ENCODE measurements around the gene PDZK1.
"Not testable (repeated sequence)": the region's sequence is repeated elsewhere in the genome, so short reads cannot be mapped to it uniquely, and the experiment has no call there.

PDZK1 gene

DNA sequence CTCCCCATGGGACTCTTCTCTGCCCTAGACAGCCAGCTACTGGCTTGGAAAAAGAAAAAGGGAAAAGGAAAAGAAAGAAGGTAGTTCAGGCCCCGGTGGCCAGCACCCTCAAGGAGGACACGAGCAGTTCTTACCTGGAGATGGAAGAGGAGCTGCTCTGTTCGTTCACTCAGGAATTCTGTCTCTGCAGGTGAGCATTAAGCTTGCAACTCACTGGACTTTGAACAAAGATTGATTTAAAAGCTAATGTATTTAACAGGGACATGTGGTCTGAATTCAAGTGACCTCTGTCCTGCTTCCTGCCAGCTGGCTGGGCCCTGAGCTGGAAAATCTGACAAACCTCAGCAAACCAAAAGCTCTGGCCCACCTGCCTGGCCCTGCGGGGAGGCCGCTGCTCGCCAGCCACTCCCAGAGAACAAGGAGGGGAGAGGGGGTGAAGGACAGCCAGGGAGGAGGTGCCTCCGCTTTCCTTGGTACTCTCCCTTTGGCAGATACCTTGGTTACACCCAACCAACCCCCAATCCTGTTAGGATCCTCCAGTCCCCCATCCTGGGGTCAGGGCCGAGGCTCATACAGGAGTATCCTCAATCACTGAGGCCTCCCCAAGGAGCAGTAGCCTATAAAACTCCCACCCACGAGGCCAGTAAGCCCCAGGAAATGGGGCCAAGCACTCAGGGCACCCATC lies at the start of gene PDZK1:
PDZK1 (minus strand) TSS at position 186 of the 685 bp plus-strand sequence. CDS start 19,347 bp downstream, outside the sequence.
- DNase-seq (ENCODE audit: extremely low read depth in 1 of 2, low read depth in 1 of 2) = no peak

DNA sequence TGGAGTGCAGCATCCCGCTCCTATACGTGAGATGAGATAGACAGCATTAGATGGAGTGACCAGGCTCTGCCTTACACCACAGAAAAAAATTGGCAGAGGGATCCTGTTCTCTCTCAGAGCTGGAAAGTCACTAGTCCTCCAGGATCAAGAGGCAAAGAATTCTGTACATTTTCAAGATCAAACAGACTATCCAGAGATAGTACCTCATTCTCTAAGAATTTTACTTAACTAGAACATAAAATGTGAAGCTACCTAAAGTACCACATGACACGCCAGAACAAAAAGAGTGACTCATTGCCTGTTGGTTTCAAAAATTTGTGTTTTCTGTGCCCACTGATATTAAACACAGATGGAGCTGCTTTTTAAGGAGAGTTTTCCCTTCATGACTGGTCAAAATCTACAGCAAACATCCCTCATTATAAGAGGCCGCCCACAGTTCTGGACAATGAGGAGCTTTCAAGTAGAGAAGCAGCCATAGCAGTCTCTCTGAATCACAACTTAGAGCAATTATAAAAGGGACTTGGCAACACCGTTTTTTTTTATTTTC lies 44.4 kb upstream of the PDZK1 start:
- no peak for DNase-seq (ENCODE audit: extremely low read depth in 1 of 2, low read depth in 1 of 2)

DNA sequence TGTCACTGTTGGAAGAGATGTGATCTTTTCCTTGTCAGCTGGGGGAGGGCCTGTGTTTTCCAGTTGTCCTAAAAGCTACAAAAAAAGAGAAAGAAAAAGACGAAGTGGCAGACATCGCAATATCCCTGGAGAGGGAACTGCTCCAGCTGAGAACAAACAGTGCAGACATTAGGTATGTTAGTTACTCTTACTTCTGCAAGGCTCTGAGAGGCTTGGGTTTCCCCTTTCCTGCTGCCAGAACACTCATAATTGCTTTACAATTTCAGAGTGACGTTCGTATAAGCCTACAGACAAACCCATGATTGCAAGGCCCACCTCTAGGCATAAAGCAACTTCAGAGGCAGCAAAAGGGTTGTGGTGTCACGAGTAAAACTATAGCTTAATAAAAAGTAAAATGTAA lies 43.3 kb upstream of the PDZK1 start:
- no peak for DNase-seq (ENCODE audit: extremely low read depth in 1 of 2, low read depth in 1 of 2)

DNA sequence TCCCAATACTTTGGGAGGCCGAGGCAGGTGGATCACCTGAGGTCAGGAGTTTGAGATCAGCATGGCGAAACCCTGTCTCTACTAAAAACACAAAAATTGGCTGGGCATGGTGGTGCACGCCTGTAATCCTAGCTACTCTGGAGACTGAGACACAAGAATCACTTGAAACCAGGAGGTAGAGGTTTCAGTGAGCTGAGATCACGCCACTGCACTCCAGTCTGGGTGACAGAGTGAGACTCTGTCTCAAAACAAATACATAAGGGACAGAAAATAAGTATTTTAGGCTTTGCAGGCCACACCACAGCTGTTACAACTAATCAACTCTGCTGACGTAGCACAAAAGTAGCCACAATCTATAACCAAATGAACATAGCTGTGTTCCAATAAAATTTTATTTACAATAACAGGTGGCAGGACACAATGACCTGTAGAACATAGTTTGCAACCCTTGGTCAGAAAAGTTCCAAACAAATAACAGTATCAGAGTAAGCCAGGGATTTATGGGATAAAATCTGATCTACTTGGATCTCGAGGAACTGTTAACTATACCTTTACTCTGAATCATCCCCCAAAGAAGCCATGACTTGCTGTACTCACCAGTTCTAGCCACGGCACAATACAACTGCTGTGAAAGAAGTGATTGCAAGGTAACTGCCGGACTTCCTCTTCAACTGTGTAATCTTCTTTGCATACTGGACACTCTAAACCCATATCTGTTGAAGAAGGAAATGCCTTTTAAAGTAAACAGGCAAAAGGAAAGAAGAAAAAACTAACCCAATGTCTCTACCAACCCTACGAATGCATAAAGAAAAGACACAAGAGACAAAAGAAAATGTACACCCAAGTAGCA lies 40.5 kb upstream of the PDZK1 start:
- no peak for DNase-seq (ENCODE audit: extremely low read depth in 1 of 2, low read depth in 1 of 2)

DNA sequence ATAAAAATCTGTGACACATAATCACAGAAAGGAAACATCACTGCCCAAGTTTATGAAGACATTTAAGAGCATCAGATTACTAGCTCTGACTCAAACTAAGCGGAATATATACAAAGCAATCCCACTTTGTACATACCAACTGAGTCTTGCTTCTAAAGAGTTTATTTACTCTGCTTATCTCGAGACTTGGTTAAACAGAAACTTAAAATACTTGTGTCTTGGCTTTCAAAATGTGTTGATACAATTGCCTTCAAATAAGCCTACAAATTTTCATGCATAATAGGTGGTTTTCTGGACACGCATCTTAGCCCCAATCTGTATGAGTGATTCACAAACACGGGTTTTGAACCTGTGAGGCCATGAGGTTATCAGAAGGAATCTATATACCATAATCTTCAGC lies 33.1 kb upstream of the PDZK1 start:
- no peak for DNase-seq (ENCODE audit: extremely low read depth in 1 of 2, low read depth in 1 of 2)

DNA sequence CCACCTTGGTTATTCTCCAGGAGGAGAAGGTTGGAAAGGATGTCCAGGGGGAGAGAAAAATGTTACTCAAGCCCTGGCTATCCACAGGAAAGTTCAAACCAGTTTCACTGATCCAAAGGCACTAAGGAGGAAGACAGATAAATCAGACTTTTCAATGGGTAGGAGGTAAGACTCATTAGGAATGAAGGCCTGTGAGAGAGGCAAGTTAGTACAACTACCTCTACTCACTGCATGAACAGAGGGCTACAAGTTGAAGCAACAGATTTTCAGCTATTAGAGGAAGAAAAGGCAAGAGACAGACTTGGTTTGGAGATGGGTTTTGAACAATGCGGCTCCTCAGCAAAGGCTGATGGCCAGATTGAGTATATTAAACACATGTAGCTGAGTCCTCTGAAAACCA lies 29.0 kb upstream of the PDZK1 start:
- no peak for DNase-seq (ENCODE audit: extremely low read depth in 1 of 2, low read depth in 1 of 2)

DNA sequence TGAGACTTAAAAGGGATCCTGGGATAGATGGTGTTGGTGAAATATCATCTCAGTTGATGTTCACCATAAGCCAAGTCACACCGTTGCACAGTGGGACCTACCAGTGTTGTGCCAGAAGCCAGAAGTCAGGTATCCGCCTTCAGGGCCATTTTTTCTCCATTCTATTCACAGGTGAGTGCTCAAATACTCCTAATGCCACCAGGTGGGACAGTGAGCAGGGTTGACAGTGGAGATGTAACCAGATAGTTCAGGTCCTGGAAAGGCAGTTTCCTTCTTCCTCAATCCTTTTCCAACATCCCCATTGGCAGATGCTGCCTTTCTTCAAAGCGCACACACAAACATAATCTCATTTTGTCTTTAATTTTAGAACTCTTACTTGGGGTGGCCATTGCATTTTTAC lies 23.7 kb upstream of the PDZK1 start:
- no peak for DNase-seq (ENCODE audit: extremely low read depth in 1 of 2, low read depth in 1 of 2)

DNA sequence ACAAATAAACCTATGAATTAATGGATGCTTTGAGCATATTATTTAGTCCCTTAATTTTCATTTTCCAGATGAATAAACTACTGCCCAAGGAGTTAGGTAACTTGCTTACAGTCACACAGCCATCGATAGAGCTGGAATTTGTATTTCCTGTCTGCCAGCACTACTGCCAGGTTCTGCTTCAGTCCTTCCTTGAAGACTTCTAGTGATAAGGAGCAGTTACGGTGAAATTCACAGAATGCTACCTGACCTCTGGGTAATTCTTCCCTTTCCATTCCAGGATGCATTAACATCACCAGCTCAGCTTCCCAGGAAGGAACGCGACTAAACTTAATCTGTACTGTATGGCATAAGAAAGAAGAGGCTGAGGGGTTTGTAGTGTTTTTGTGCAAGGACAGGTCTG lies 23.3 kb upstream of the PDZK1 start:
- no peak for DNase-seq (ENCODE audit: extremely low read depth in 1 of 2, low read depth in 1 of 2)

DNA sequence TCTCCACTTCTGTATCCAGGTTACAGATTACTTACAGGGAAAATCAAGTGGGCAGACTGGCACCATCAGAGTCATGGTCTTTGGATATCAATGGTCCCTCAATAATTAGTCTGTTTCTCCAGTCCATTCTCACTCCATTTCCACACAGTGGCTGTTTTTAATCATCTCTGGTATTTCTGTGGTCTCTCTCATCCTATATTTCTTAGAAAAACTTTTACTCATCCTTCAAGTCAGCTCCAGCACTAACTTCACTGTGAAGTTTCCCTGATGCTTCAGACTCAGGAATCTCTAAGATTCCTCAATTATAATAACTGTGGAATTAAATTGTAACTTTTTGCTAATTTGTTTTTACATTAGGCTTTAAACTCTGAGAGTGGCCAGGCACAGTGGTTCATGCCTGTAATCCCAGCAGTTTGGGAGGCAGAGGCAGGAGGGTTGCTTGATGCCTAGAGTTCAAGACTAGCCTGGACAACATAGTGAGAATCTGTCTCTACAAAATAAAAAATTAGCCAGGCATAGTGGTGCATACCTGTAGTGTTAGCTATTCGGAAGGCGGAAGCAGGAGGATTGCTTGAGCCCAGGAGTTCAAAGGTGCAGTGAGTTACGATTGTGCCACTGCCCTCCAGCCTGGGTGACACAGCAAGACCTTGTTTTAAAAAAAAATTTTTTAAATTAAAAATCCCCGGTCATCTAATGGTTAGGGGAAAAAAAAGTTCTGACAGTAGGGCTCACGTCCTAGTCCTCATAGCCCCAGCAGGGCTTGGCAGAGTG lies 22.7 kb upstream of the PDZK1 start:
- no peak for DNase-seq (ENCODE audit: extremely low read depth in 1 of 2, low read depth in 1 of 2)

DNA sequence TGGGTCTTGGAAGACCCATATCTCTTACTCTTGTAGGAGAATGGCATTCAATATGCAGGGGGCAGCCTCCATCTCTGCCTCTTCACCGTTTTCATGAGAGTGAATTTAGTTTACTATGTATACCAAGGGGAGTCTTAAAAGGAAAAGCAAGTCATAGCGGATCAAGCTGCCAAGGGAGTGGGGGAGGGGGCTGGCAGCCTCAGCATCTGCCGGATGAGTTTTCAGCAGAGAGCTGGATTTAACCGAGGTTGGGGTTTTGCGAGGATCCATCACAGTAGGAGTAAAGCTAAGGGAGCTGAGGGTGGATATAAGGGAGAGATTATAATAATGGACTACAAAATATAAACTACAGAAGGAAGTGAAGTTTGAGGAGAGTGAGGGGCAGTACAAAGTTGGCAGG lies 22.0 kb upstream of the PDZK1 start:
- DNase-seq (ENCODE audit: extremely low read depth in 1 of 2, low read depth in 1 of 2) = no peak

DNA sequence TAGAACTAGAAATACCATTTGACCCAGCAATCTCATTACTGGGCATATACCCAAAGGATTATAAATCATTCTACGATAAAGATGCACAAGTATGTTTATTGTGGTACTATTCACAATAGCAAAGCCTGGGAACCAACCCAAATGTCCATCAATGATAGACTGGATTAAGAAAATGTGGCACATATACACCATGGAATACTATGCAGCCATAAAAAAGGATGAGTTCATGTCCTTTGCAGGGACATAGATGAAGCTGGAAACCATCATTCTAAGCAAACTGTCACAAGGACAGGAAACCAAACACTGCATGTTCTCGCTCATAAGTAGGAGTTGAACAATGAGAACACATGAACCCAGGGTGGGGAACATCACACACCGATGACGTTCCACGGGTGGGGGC lies 19.0 kb upstream of the PDZK1 start:
- not testable (repeated sequence) for DNase-seq (ENCODE audit: extremely low read depth in 1 of 2, low read depth in 1 of 2)

DNA sequence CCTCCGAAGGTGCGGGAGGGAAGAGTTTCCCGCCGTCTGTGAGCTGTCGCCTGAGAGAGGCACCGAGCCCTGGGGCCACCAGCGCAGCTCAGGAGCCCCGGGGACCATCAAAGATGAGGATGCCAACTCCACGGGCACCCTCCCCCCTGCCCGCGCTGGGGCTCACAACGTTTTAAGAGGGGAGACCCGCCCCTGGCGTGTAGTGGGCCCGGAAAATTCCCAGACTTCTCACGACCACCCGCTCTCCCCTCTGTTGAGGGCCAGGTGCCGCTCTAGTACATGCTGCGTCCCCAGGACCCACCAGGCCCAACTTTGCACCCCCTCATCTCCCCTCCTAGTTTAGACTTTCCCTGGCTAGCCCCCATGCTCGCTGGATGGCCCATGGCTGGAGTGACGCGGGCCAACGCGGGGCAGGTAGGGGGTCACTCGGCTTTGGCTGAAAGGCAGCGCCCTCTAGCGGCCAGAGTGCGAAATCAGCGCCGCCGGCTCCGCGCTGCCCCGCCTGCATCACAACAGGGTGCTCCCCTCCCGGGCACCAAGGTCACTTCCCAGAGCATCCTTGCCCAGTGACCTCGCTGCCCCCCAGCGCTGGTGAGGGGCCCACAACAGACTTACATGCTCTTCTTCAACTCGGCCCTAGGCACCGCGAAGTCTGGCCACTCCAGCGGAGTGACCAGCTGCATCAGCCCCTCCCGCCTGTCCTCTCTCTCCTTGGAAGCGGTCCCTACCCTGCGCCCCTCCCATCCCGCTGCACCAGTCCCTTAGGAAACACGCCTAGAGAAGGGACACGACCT lies 13.9 kb upstream of the PDZK1 start:
- DNase-seq (ENCODE audit: extremely low read depth in 1 of 2, low read depth in 1 of 2) = peak; percentile 35 to 60

DNA sequence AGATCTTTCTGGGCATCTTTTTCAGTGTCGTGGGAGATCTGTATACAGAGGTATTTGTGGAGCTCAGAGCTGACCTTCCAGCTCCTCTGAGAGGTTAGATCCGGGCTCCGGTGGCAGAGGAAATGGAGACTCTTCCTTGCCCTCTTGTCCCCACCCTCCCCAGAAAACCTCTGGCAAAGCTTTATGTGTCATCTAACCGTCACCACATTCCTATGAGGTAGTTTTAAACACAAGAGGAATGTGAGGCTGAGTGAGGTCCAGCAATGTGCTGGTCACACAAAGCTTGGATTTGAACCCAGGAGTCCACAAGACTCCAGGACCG lies 13.3 kb upstream of the PDZK1 start:
- DNase-seq (ENCODE audit: extremely low read depth in 1 of 2, low read depth in 1 of 2) = no peak

DNA sequence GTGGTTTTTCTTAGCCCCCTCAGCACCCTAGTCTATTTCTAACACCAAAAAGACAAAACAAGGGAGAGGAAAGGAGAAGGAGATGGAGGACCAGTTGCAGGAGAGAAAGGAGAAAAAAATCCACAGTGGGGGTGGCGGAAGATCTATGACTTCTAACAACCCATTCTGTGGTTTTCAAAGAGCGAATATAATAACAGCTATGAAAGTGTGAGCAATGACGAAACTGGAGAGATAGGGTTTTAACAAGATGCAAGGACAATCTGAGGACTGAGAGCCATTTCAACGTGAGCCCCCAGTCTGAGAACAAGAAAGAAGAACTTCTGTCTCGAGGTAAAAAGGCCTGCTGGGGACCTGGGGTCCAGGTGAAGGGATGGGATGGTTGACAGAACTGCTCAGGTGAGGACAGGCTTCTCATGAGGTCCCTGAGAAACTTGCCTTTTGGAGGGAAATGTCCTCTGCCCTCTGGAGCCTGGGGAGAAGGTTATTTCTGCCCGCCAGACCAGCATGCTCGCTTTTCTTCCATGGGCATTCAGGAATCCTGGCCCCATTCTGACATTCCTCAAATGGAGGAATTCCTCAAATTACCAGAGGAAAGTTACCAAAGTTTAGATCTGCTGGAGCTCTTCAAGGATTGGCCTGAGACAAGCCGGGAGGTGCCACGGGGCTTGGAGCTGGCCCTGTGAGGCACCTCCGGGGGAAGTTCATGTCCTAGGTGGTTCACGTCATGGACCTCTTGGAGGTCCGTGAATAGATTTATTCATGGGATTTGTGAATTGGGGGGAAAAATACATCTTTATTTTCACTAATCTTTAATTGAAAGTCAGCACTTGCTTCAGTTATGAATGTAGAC lies 12.3 kb upstream of the PDZK1 start, which contains the start of gene CD160:
CD160 (plus strand) TSS at position 270 of the 850 bp plus-strand sequence. CDS start 8,829 bp downstream, outside the sequence.
- no peak for DNase-seq (ENCODE audit: extremely low read depth in 1 of 2, low read depth in 1 of 2)

DNA sequence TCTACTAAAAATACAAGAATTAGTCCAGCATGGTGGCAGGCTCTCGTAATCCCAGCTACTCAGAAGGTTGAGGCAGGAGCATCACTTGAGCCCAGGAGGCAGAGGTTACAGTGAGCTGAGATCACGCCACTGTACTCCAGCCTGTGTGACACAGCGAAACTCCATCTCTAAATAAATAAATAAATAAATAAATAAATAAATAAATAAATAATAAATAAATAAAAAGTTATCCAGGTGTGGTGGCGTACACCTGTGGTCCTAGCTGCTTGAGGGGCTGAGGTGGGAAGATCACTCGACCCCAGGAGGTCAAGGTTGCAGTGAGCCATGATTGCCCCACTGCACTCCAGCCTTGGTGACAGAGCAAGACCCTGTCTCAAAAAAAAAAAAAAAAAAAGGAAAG lies 11.3 kb upstream of the PDZK1 start:
- not testable (repeated sequence) for DNase-seq (ENCODE audit: extremely low read depth in 1 of 2, low read depth in 1 of 2)

DNA sequence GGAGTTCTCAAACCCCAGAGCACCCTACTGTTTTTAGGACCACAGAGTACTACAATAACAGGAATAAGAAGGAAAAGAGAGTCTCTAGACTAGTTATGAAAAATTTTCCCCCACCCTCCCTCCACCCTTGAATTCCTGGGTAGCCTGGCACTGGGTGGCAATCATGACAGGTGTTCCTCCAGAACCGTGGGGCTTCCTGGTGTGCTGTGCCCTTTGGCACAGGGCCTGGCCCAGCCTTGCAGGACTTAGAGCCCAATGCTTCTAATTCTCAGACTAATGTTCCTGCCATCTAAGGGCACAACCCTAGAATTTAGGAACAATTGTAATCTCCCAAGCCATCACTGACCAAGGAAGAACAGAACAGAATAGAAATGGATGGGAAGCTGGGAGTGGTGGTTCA lies 10.7 kb upstream of the PDZK1 start:
- no peak for DNase-seq (ENCODE audit: extremely low read depth in 1 of 2, low read depth in 1 of 2)

DNA sequence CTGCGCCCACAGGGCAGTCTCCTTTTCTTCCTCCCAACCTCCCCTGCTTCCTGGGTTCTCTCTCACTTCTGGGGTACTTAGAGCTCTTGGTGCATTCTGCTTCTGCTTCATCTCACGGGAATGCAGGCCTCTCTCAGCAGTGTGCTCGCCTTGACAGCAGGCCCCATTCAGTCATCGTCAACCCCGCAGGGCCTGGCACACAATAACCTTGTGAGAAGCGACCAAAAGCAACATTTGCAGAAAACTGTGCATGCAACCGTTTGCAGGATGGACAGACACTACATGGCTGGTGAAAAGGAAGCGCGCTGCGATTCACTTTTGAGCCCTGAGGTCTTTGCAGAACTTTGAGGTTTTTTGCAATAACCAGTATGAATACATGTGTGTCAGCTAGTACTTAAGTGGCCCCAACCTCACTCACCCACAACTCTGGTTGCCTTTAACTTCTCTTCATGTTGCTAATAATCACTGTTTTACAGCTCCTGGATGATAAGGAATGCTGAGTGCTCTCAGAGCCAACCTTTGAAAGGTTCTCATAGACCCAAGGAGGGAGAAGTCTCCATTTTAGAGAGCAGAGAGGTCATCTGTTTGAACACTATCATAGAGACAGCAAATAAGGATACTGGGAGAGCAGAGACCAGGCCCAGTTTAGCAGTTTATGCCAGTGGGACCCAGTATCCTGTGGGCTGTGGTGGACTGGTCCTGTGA lies 9.6 kb upstream of the PDZK1 start:
- DNase-seq (ENCODE audit: extremely low read depth in 1 of 2, low read depth in 1 of 2) = no peak

DNA sequence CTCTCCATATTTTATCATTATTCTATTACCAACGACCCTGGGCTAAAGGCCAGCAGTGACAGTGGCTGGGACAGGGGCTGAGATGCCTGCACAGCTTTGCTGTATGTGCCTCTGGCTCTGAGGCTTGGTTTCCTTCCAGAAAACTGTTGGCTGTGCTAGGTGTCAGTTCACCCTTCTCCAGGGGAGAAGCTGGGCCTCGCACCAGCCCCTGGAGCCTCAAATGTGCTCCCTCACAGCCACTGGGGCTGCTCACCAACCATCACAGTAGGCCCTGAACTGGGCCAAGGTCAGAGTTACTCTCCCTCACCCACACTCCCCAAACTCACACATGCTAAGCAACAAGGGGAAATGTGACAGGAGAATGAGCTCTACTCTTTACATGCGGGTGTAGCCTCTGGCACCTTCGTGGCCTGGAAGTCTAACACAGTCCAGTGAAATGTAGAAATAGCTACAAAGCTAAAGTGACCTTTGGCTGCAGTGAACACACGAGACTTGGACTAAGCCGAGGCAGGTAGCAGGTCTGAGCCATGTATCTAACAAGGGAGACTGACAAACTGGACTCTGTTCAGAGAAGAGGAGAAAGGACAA lies 7.5 kb upstream of the PDZK1 start:
- DNase-seq (ENCODE audit: extremely low read depth in 1 of 2, low read depth in 1 of 2) = no peak

DNA sequence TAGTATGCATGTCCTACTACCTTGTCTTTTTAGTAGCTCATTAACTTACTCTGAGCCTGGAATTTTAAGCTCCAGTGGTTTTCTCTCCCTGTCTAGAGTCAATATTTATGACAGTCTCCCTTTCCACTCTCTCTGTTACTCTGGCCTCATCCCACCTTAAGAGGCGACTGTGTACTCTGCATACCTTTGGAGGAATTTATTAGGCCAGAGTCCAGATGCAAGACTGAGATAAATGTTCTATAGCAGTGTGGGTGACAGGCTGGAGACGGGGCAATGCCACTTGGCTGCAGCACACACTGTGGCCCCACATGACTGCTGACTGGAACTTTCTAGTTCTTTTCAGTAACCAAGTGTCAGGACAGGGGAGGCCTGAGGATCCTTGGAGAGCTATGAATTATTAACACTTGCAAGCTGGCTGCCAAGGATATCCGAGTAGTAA lies 4.1 kb upstream of the PDZK1 start:
- DNase-seq (ENCODE audit: extremely low read depth in 1 of 2, low read depth in 1 of 2) = no peak

All from activated CD8-positive, alpha-beta memory T cell treated with anti-CD3 and anti-CD28 coated beads for 1 hour (primary cell).